ENCODE measurements around the gene OR2A14.
"Not testable (repeated sequence)": the region's sequence is repeated elsewhere in the genome, so short reads cannot be mapped to it uniquely, and the experiment has no call there.

OR2A14 gene

DNA sequence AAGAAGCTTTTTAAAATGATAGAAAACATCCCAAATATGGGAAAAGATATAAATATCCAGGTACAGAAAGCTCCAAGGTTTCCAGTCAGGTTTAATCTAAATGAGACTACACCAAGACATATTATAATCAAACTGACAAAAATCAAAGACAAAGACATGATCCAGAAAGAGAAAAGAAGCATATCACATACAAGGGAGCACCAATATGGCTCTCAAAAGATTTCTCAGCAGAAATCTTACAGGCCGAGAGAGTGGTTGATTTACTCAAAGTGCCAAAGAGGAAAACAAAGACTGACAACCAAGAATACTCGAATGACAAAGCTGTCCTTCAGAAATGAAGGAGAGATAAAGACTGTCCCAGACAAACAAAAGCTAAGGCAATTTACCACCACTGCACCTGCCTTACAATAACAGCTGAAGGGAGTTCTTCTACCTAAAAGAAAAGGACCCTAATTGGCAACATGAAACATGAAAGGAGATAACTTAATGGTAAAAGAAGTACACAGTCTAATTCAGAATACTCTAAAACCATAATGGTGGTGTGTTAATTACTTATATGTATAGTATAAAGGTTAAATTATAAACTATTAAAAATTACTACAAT, 25.4 kb downstream of the OR2A14 start:
- DNase-seq: no peak

DNA sequence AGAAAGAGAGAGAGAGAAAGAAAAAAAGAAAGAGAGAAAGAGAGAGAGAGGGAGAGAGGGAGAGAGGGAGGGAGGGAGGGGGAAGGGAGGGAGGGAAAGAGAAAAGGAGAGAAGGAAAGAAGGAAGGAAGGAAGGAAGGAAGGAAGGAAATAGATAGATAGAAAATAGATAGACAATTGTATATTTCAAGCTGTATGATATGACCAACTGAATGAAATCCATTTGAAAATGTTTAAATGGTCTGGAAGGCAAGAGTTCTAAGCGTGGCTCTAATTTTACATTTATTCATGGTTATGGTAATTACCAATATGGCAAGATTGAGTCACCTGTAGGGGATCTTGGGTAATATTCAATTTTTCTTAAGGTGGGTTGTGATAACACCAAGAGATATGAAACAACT, 35.9 kb downstream of the OR2A14 start:
- DNase-seq: no peak

DNA sequence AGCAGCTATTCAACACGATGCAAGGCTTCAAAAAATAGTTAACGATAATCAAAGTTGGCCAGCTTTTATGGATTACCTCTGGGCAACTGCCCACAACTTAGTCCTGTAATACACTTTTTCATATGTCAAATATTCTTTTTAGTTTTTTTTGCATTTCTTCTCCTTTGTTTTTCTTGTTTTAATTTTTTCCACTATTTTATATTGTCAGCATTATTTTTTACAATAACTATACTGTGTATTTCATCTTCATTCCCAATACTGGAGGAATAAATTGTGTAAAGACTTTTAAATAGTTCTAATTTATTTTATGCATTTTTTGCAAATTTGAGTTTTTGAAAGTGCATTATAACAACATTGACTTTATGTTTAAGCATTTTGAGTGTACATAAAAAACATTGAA, 41.8 kb downstream of the OR2A14 start:
- no peak for DNase-seq

DNA sequence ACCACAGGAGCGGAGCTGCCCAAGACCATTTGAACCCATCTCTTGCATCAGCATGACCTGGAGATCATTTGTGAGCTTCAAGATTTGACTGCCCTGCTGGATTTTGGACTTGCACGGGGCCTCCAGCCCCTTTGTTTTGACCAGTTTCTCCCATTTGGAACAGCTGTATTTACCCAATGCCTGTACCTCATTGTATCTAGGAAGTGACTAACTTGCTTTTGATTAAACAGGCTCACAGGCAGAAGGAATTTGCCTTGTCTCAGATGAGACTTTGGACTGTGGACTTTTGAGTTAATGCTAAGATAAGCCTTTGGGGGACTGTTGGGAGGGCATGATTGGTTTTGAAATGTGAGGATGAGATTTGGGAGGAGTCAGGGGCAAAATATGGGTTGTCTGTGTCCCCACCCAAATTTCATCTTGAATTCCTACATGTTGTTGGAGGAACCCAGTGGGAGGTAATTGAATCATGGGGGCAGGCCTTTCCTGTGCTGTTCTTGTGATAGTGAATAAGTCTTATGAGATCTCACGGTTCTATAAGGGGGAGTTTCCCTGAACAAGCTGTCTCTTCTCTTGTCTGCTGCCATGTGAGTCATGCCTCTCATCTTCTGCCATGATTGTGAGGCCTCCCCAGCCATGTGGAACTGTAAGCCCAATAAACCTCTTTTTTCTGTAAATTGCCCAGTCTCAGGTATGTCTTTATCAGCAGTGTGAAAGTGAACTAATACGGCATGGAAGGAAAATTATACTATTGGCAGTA, 48.8 kb downstream of the OR2A14 start:
- DNase-seq: not testable (repeated sequence)

GRCh38 chr7:144174613-144175012, 51.6 kb downstream of the OR2A14 start:
- no peak for DNase-seq

DNA sequence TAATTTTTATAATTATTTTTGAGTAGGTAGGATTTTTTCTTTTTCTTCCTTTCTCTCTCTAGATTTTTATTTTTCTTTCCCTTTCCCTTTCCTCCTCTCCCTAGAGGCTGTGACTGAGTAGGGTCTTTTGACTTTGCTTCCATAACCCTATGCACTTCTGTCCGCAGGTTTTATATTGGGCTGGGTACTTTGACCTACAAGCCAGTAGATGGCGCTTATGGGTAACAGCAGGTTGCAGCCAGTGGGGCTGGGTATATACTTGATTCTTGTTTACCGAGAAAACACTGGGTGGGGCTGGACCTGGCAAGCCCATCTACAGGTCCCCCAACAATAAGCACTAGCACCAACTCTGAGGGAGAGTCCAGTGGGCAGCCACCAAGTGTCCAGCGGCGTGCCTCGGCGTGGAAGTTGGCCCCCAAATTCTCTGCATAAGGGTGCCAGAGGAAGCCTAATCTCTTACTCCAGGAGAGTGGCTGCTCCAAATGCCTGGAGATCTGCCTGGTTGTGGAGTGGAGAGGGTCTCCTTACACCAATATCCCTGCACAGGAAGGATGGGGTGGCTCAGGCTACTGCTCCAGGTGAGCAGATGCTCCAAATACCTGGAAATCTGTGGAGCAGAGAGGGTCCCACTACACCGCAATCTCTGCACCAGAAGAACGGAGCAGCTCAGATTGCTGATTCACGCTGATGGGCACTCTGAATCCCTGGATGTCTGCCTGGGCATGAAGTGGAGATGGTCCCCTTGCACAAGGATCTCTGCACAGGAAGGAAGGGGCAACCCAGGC, 55.6 kb downstream of the OR2A14 start:
- not testable (repeated sequence) for DNase-seq

DNA sequence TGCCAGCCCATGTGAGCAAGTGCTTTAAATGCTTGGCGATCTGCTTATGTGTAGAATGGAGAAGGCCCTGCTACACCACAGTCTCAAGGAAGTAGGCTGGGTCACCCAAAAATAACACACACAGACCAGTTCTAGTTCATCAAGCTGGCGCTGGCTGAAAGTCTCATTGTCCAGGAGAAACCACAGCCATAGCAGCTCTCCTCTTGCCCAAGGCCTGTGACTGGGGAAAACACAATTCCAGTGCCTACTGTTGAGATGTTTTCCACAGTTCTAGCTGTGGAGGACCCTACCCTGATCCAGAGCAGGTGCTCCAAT, 56.1 kb downstream of the OR2A14 start:
- not testable (repeated sequence) for DNase-seq

Data from amygdala (tissue), 56 donors.